H1 (cell line): Measurements from ENCODE around the gene LRRC56. TPM values are rescaled to one million over a fixed set of nuclear protein-coding genes. Genes with fewer than 3 reads are reported as not detected.

Source experiments
- EZH2 ChIP-seq: fragments of 200-600 bp; sonication (generic); IDR thresholded peaks from 2 replicates; pipeline ENCODE4 v1.7.1; 2012; ENCODE audit warnings: low read depth, mild to moderate bottlenecking, moderate library complexity, low read length, inconsistent platforms; ENCODE audit not compliant: severe bottlenecking
- FOSL1 ChIP-seq: IDR thresholded peaks from 2 replicates; pipeline ENCODE4 v1.6.1; 2011; ENCODE audit warnings: mild to moderate bottlenecking, low read depth, low read length, moderate library complexity; ENCODE audit not compliant: insufficient read depth
- MAX ChIP-seq: IDR thresholded peaks from 2 replicates; pipeline ENCODE4 v1.6.1; 2012; ENCODE audit warnings: inconsistent platforms
- NRF1 ChIP-seq: IDR thresholded peaks from 2 replicates; pipeline ENCODE4 v1.6.1; 2011; ENCODE audit warnings: mild to moderate bottlenecking, low read depth, low read length, improper control_type of control experiment
- RBBP5 ChIP-seq: IDR thresholded peaks from 2 replicates; pipeline ENCODE4 v1.7.1; 2012; ENCODE audit warnings: low read depth, mild to moderate bottlenecking, inconsistent platforms, low read length, moderate library complexity, borderline replicate concordance
- RFX5 ChIP-seq: IDR thresholded peaks from 2 replicates; pipeline ENCODE4 v1.6.1; 2011; ENCODE audit warnings: low read depth, low read length, improper control_type of control experiment, borderline replicate concordance
- SAP30 ChIP-seq: fragments of 300-600 bp; sonication (generic); IDR thresholded peaks from 2 replicates; pipeline ENCODE4 v1.7.1; 2012; ENCODE audit warnings: low read length, moderate library complexity, mild to moderate bottlenecking, inconsistent platforms; ENCODE audit not compliant: insufficient read depth, insufficient replicate concordance
- SIX5 ChIP-seq: IDR thresholded peaks from 2 replicates; pipeline ENCODE4 v1.6.1; 2011; ENCODE audit warnings: mild to moderate bottlenecking, low read depth, low read length
- TBP ChIP-seq: IDR thresholded peaks from 2 replicates; pipeline ENCODE4 v1.6.1; 2011; ENCODE audit warnings: low read depth, low read length, improper control_type of control experiment
- TEAD4 ChIP-seq: IDR thresholded peaks from 2 replicates; pipeline ENCODE4 v1.6.1; 2012; ENCODE audit warnings: low read depth, low read length, inconsistent platforms, mixed read lengths
- polyA plus RNA-seq, 7 experiments: library from polyadenylated mRNA; depleted of rRNA in 3 of 7; stranded (reverse) in 5 of 7; unstranded in 2 of 7; fragments of >200 nt in 5 of 7; fragments of 200-250 nt in 2 of 7; gene quantifications; 1 replicate in 5 of 7; 2 replicates in 1 of 7; 4 replicates in 1 of 7; pipeline versions ENCODE4 v1.2.1 to v1.2.3, GENCODE V29; 2011 to 2013; ENCODE audit warnings: missing spikeins in 2 of 7, mixed read lengths in 2 of 7
- total RNA-seq: library from RNA; stranded (reverse); fragmentation: NEBNext Ultra II Directional; extraction: Animal tissue kit (Norgen Biotek cat#: 25700); gene quantifications from 2 replicates; pipeline ENCODE4 v1.2.1, GENCODE V29; 2021

LRRC56 gene
- total and polyA plus RNA-seq, 2 of the 8 experiments (the other 6 are each of a cell fraction or from before 2014, with no cell fraction given), result 0.94 to 1.9 TPM

GRCh38 chr11:556662-557256 is 19.4 kb downstream of the LRRC56 start (continued):
- no peak for TF ChIP-seq MAX
- no peak for TF ChIP-seq TBP
- no peak for TF ChIP-seq RBBP5
- no peak for TF ChIP-seq NRF1
- TF ChIP-seq TEAD4, result no peak
- no peak for TF ChIP-seq RFX5
- TF ChIP-seq FOSL1, result no peak
- TF ChIP-seq SIX5, result no peak
- no peak for TF ChIP-seq EZH2
- TF ChIP-seq SAP30, result no peak
